ENCODE data around the gene HOXA2.

The HOXA2 gene

DNA sequence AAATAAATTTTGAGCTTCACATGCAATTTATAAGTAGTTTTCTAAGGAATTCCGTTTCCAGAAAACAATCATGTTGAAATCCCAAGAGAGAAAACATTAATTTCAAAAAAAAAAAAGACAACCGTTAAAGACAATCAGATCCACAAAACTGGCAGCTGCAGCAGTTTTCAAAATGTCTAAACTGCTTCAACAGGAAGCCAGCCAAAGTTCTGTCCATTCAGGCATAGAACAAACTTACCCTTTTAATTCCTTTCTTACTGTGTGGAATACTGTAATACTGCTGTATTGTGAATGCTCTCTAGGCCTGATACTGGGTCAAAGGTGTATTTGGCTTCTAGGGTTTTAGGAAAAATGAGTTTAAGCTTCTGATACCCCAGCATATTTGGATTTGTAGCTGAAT lies 38.3 kb downstream of the HOXA2 start:
- Histone ChIP-seq H3K9ac (ENCODE audit: low read length) (no peak overlapping the region), H3K4me1 (ENCODE audit: control insufficient read depth, low read depth, low read length) (no peaks in the 10 kb centered on the region), H3K27ac (ENCODE audit: low read length) (no peak overlapping the region)

GRCh38 chr7:27062946-27063345 lies 39.5 kb downstream of the HOXA2 start:
- Histone ChIP-seq H3K27me3 (ENCODE audit: control insufficient read depth, insufficient read depth, low read length) (no peaks in the 10 kb centered on the region), H3K9me3 (ENCODE audit: control insufficient read depth, low read depth, low read length) (no peaks in the 10 kb centered on the region), H3K4me1 (ENCODE audit: control insufficient read depth, low read depth, low read length) (no peaks in the 10 kb centered on the region), H3K27ac (ENCODE audit: low read length) (no peak overlapping the region), H3K36me3 (ENCODE audit: control insufficient read depth, low read depth, low read length) (no peaks in the 10 kb centered on the region), H3K9ac (ENCODE audit: low read length) (no peak overlapping the region), H3K4me3 (ENCODE audit: low read length) (no peak overlapping the region)

More for the DNA sequence above, 38.3 kb downstream of the HOXA2 start:
- no peaks in the 10 kb centered on the region for H3K36me3 ChIP-seq (ENCODE audit: control insufficient read depth, low read depth, low read length)
- no peaks in the 10 kb centered on the region for H3K9me3 ChIP-seq (ENCODE audit: control insufficient read depth, low read depth, low read length)
- H3K27me3 ChIP-seq (ENCODE audit: control insufficient read depth, insufficient read depth, low read length) = no peaks in the 10 kb centered on the region
- H3K4me3 ChIP-seq (ENCODE audit: low read length) = no peak overlapping the region

DNA sequence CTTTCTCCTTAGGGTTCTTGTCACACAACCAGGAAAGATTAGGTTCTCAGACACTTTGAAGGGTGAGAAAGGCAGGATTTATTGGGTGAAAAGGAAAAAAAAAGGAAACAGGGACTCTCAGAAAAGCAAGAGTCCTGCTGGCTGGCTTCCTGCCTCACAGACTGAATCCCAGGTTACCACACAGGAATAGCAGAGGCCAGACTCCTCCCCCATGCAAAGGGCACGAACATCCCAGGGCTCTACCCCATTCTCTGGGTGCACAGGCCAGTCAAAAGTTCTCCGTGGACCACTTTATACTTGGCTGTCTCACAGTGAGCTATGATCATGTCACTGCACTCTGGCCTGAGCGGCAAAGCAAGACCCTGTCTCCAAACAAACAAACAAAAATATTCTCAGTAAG lies 49.3 kb downstream of the HOXA2 start:
- no peaks in the 10 kb centered on the region for H3K9me3 ChIP-seq (ENCODE audit: control insufficient read depth, low read depth, low read length)
- no peak overlapping the region for H3K27ac ChIP-seq (ENCODE audit: low read length)
- H3K4me3 ChIP-seq (ENCODE audit: low read length) = no peak overlapping the region
- H3K9ac ChIP-seq (ENCODE audit: low read length) = no peak overlapping the region
- H3K27me3 ChIP-seq (ENCODE audit: control insufficient read depth, insufficient read depth, low read length) = no peaks in the 10 kb centered on the region
- no peaks in the 10 kb centered on the region for H3K36me3 ChIP-seq (ENCODE audit: control insufficient read depth, low read depth, low read length)
- peaks cover 9% of the 10 kb centered on the region for H3K4me1 ChIP-seq (ENCODE audit: control insufficient read depth, low read depth, low read length)

DNA sequence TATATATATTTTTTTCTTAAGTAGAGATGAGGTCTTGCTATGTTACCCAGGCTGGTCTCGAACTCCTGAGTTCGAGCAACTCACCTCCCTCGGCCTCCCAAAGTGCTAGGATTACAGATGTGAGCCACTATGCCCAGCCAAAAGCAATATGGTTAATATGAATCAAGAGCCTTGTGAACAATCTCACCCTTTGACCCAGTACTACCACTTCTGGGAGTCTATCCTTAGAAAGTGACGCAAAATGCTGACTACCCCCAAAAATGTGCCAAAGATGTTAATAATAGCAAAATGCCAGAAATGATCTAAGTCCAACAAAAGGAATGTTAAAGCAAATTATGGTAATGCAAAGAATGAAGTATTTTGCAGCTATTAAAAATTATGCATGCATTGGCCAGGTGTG lies 51.0 kb downstream of the HOXA2 start:
- H3K36me3 ChIP-seq (ENCODE audit: control insufficient read depth, low read depth, low read length) = no peaks in the 10 kb centered on the region
- H3K4me1 ChIP-seq (ENCODE audit: control insufficient read depth, low read depth, low read length) = peaks cover 9% of the 10 kb centered on the region
- no peak overlapping the region for H3K4me3 ChIP-seq (ENCODE audit: low read length)
- H3K9me3 ChIP-seq (ENCODE audit: control insufficient read depth, low read depth, low read length) = no peaks in the 10 kb centered on the region
- H3K27me3 ChIP-seq (ENCODE audit: control insufficient read depth, insufficient read depth, low read length) = no peaks in the 10 kb centered on the region
- H3K9ac ChIP-seq (ENCODE audit: low read length) = no peak overlapping the region
- H3K27ac ChIP-seq (ENCODE audit: low read length) = no peak overlapping the region
